ENCODE results near the gene MRGPRX4.

DNA sequence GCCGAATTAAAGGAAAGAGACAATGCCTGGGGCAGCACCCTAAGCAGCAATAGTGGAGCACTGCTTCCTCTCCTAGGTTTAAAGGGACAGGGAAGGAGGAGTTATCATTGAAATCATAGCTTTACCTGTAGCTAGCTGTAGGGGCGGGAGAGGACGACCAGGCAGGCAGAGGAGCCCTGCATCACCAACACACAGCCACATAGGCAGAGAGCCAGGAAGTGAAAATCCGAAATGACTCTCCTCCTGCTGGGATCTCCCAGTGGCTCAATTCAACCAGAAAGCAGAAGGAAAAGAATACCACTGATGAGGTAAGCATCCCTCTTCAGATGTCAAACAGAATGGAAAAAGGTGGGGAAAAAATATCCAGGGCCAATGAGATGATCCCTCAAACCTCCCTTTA is 20.4 kb downstream of the MRGPRX4 start:
- TF ChIP-seq, protein P1, sequence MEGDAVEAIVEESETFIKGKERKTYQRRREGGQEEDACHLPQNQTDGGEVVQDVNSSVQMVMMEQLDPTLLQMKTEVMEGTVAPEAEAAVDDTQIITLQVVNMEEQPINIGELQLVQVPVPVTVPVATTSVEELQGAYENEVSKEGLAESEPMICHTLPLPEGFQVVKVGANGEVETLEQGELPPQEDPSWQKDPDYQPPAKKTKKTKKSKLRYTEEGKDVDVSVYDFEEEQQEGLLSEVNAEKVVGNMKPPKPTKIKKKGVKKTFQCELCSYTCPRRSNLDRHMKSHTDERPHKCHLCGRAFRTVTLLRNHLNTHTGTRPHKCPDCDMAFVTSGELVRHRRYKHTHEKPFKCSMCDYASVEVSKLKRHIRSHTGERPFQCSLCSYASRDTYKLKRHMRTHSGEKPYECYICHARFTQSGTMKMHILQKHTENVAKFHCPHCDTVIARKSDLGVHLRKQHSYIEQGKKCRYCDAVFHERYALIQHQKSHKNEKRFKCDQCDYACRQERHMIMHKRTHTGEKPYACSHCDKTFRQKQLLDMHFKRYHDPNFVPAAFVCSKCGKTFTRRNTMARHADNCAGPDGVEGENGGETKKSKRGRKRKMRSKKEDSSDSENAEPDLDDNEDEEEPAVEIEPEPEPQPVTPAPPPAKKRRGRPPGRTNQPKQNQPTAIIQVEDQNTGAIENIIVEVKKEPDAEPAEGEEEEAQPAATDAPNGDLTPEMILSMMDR (IDR thresholded peaks at IDR 0.05; ENCODE audit: low read depth, low read length, poor library complexity, severe bottlenecking), result no peak
- no peak for TF ChIP-seq EZH2phosphoT487 (IDR thresholded peaks at IDR 0.05; ENCODE audit: borderline replicate concordance, low read length)

Measured in DOHH2 (cell line).